Epithelial cell of esophagus (primary cell): Measurements from ENCODE around the gene TRIM71.
"Not testable (repeated sequence)": the region's sequence is repeated elsewhere in the genome, so short reads cannot be mapped to it uniquely, and the experiment has no call there.

ENCODE experiments used
- DNase-seq: peaks from one replicate; pipeline ENCODE4 v3.0.0; 2010; ENCODE audit warnings: low read depth
- H3K4me3 ChIP-seq: 2 replicates; pipeline ENCODE4 v1.5.1; 2011; ENCODE audit warnings: mild to moderate bottlenecking, low read length, control low read depth
- TF ChIP-seq, protein P1 (sequence below): IDR thresholded peaks from 2 replicates; pipeline ENCODE4 v1.5.1; 2011; ENCODE audit warnings: low read depth, mild to moderate bottlenecking, low read length, control low read depth, inconsistent platforms; ENCODE audit not compliant: insufficient read depth; ENCODE audit errors: missing control alignments

TRIM71 gene

DNA sequence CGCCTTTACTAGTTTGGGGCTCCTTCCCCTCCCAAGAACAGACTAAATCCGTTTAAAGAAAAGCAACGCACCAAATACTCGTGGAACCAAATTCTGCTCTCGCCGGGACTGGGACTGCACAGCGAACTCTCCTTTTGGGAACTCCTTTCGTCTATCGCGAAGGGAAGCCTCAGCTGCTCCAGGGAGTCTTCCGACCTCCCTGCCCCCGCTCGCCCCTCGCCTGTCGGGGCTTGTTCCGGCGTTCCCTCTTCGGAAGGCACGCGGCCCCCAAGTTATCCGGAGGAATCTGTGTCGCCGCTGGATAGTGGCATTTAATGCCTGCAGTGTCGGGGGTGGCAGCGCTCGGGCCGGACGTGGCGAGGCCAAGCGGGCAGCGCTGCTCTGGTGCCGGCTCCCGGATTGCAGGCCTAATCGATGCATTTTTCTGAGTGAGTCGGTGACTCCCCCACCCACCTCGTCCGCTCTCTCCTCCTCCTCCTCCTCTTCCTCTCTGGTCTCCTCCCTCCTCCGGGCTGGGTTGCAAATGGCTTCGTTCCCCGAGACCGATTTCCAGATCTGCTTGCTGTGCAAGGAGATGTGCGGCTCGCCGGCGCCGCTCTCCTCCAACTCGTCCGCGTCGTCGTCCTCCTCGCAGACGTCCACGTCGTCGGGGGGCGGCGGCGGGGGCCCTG is at the start of gene TRIM71:
TRIM71 (plus strand) TSS at position 440 of the 671 bp plus-strand sequence; CDS start at position 524, 84 bp downstream.
- no peak within 1 kb of the TSS for H3K4me3 ChIP-seq
- TF ChIP-seq, protein P1, sequence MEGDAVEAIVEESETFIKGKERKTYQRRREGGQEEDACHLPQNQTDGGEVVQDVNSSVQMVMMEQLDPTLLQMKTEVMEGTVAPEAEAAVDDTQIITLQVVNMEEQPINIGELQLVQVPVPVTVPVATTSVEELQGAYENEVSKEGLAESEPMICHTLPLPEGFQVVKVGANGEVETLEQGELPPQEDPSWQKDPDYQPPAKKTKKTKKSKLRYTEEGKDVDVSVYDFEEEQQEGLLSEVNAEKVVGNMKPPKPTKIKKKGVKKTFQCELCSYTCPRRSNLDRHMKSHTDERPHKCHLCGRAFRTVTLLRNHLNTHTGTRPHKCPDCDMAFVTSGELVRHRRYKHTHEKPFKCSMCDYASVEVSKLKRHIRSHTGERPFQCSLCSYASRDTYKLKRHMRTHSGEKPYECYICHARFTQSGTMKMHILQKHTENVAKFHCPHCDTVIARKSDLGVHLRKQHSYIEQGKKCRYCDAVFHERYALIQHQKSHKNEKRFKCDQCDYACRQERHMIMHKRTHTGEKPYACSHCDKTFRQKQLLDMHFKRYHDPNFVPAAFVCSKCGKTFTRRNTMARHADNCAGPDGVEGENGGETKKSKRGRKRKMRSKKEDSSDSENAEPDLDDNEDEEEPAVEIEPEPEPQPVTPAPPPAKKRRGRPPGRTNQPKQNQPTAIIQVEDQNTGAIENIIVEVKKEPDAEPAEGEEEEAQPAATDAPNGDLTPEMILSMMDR = no peak
- peak; percentile 16 for DNase-seq

DNA sequence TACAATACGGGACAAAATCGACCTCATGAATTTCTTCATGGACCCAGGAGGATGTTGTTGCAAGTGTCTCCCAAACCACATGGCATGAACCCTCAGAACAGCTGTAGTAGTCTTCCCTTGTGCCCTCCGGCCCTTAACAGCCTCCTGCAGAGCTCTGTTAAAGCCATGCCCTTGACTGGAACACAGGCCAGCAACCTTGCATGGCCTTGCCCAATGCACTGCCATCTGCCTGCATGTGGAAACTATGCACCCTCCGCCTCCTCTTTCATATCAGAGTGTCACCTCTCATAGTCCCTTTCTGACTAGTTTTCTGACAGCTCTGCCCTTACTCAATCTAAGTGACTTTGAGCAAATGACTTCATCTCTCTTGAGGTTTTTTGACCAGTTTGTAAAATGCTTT is 39.4 kb upstream of the TRIM71 start:
- TF ChIP-seq, protein P1 = no peak
- DNase-seq = no peak
- no peak overlapping the region for H3K4me3 ChIP-seq

DNA sequence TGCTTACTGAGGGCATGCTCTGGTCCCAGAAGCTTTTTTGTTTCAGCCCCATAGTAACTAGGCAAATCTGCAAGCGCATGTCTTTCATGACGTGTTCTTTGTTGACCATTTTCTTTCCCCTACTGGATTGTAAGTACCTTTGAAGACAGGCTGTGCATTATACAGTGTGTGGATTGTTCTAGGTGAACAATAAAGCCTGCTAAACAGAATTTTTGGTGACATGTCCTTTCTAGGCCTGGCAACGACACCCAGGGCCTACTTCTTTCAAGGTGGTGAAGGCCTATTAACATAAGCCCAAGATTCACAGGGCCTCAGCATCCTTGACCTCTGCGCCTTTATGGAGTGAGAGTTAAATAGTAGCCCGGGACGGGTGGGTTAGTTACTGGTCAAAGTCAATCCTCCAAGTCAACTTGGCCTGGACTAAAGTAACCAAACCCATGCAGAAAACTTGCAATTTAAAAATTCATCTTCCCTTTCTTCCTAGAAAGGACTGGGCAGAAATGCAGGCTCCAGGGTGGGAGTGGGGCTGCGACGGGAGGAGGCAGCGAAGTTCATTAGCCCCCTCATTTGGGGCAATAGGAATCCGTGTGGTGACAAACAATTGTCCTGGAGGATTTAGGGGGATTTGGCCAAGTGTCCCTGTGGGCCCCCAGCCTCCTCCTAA is 37.6 kb upstream of the TRIM71 start:
- TF ChIP-seq, protein P1 = no peak
- no peak overlapping the region for H3K4me3 ChIP-seq
- no peak for DNase-seq

DNA sequence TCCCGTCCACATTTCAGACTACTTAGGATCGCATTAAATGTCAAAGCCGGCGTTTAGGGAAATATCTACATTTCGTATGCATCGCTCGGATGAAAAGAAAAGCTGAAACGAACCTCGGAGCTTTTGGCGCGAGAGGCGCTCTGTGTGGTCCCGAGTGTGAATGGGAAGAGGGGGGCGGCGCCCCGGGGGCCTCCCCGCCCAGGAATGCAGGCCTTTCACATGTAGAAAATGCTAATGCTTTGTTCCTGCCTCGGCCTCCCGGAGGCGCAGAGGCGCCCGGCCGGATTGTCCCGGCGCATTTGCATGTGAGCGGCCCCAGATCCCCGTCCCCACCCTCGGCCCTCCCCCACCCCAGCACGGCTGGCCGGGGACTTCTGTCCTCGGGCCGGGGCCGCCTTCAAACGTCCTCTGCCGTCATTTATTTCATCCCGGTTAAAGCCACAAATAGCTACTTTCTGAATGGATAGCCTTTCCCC is 37.0 kb upstream of the TRIM71 start:
- H3K4me3 ChIP-seq = peak overlapping the region; percentile 58
- peak; percentile 48 for DNase-seq
- TF ChIP-seq, protein P1 = peak; percentile 13

DNA sequence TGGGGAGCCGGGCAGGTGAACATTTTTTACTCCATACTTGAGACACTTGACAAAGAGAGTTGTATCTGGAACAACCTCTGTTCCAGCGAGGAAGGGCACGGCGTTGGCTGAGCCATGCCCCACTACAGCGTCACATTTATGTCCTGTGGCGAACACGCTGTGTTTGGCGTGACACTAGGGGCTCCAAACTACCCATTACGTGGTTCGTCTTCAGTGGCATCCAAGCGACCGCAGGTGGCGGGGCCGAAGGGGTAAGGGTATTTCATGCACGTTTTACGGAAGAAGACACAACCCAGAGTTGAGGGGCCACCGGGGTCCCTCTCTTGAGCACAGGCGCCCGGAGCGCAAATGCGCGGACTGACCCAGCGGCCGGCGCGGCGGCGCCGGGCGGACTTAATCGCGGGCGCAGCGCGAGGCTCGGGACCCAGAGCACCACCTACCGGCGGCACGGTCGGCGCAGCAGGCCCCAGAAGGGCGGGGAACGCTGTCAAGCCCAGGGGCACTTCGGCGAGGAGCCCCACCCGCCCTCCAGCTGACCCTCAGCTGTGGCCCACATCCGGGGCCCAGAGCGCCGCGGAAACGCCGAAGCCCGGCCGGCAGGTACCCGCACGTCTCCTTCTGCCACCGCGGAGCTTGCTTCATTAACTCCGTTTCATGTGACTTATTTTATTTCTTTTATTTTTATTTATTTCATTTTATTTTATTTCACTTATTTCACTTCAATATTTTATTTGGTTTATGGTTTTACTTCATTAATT is 36.4 kb upstream of the TRIM71 start:
- peak; percentile 82 for DNase-seq
- H3K4me3 ChIP-seq = peak overlapping the region; percentile 58
- TF ChIP-seq, protein P1 = peak; percentile 59

DNA sequence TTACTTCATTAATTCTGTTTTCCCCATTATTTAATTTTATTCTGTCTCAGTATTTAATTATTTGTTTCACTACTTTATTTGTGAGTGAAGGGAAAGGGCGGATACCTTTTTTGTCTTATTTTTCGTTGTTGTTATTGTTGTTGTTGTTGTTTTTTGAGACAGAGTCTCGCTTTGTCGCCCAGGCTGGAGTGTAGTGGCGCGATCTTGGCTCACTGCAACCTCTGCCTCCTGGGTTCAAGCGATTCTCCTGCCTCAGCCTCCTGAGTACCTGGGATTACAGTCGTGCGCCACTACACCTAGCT is 35.9 kb upstream of the TRIM71 start:
- H3K4me3 ChIP-seq, DNase-seq: not testable (repeated sequence)

DNA sequence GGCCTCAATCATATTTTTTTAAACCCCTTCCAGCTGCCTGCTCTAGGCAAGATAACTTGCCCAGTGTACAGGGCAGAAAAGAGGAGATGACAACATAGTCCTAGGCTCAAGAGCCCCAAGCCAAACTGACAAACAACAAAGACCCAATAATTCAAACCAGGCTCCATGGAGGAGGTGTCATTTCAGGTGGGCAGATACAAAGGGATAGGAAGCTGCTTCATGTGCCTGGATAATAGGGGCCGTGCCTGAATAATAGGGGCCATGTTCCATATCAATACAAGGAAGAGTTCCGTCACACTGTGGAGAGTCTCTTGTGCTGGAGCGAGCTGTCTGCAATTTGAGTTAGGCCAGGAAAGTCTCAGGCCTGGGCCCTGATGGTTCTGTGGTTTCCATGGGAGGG is 35.4 kb upstream of the TRIM71 start:
- no peak for DNase-seq
- H3K4me3 ChIP-seq = no peak overlapping the region
- TF ChIP-seq, protein P1 = no peak
